AG04450 (cell line): ENCODE data around the gene EDIL3. TPM values are rescaled to one million over a fixed set of nuclear protein-coding genes. Genes with fewer than 3 reads are reported as not detected.

Source experiments
- CTCF ChIA-PET: fragments of 300-600, 350-600 bp; formaldehyde crosslinking; extraction: SDS; loops from one replicate; lab custom pipeline; 2022; ENCODE audit warnings: antibody characterized with exemption, inconsistent platforms; lab: Charles Lee
- POLR2A ChIA-PET: fragments of 350-600 bp; formaldehyde crosslinking; extraction: SDS; loops from one replicate; lab custom pipeline; 2021; ENCODE audit warnings: antibody characterized with exemption, inconsistent platforms; lab: Yijun Ruan, JAX
- DNase-seq: peaks from one replicate; pipeline ENCODE4 v3.0.0-alpha.2; 2011; ENCODE audit warnings: low read depth, low spot score
- H3K27ac ChIP-seq: one replicate; pipeline ENCODE4 v1.5.1; 2012; ENCODE audit warnings: low read depth, low read length, control low read depth
- H3K27me3 ChIP-seq: one replicate; pipeline ENCODE4 v1.6.0; 2012; ENCODE audit warnings: low read length; ENCODE audit not compliant: control insufficient read depth, insufficient read depth
- H3K4me3 ChIP-seq: 2 replicates; pipeline ENCODE4 v1.5.1; 2011; ENCODE audit warnings: mild to moderate bottlenecking, low read depth, low read length, control low read depth
- H3K9me3 ChIP-seq: 2 replicates; pipeline ENCODE4 v1.5.1; 2012; ENCODE audit warnings: low read length; ENCODE audit not compliant: control insufficient read depth, insufficient read depth
- CTCF ChIP-seq: IDR thresholded peaks from 2 replicates; pipeline ENCODE4 v1.5.1; 2011; ENCODE audit warnings: low read depth, low read length, control low read depth, inconsistent platforms
- polyA plus RNA-seq: library from polyadenylated mRNA; depleted of rRNA; stranded (reverse); fragments of >200 nt; gene quantifications from 2 replicates; pipeline ENCODE4 v1.2.3, GENCODE V29; 2011

The EDIL3 gene
- polyA plus RNA-seq, 1 experiment, result 61.9 TPM

GRCh38 chr5:83964271-83964670 lies 420.4 kb downstream of the EDIL3 start:
- Histone ChIP-seq H3K27ac (no peak overlapping the region), H3K4me3 (no peak overlapping the region), H3K9me3 (no peaks in the 10 kb centered on the region), H3K27me3 (no peaks in the 10 kb centered on the region)
- ChIA-PET CTCF (no interaction called here), POLR2A (no interaction called here)
- no peak for TF ChIP-seq CTCF
- no peak for DNase-seq

- Histone ChIP-seq H3K4me3 (no peak overlapping the region), H3K9me3 (no peaks in the 10 kb centered on the region), H3K27me3 (no peaks in the 10 kb centered on the region), H3K27ac (no peak overlapping the region)
- ChIA-PET CTCF (interaction anchor here (1.3 to 2.5 kb wide), 2 partner anchors 30 to 239 kb away, joined by 3 to 19 read pairs; no protein-coding TSS in a partner anchor), POLR2A (no interaction called here)
- no peak for TF ChIP-seq CTCF
- no peak for DNase-seq
Observed at GRCh38 chr5:83957188-83957587, 427.5 kb downstream of the EDIL3 start.

- no peak overlapping the region for H3K4me3 ChIP-seq
- DNase-seq, result no peak
- POLR2A ChIA-PET, result interaction anchor here (1.0 kb wide), 1 partner anchor 11 kb away, joined by 3 read pairs; no protein-coding TSS in a partner anchor
- H3K27me3 ChIP-seq, result no peaks in the 10 kb centered on the region
- CTCF ChIA-PET, result interaction anchor here (2.5 kb wide), 1 partner anchor 29 kb away, joined by 19 read pairs; no protein-coding TSS in a partner anchor
- H3K9me3 ChIP-seq, result no peaks in the 10 kb centered on the region
- H3K27ac ChIP-seq, result no peak overlapping the region
- no peak for TF ChIP-seq CTCF
Observed at GRCh38 chr5:83956386-83956785, 428.3 kb downstream of the EDIL3 start.

- Histone ChIP-seq H3K27me3 (no peaks in the 10 kb centered on the region), H3K27ac (no peak overlapping the region), H3K9me3 (no peaks in the 10 kb centered on the region), H3K4me3 (no peak overlapping the region)
- peak; percentile 4 for DNase-seq
- no peak for TF ChIP-seq CTCF
- POLR2A ChIA-PET, result interaction anchor here (1.0 kb wide), 1 partner anchor 11 kb away, joined by 3 read pairs; no protein-coding TSS in a partner anchor
- CTCF ChIA-PET, result no interaction called here
Observed at GRCh38 chr5:83955916-83956315, 428.8 kb downstream of the EDIL3 start.

- Histone ChIP-seq H3K27ac (no peak overlapping the region), H3K4me3 (no peak overlapping the region), H3K27me3 (no peaks in the 10 kb centered on the region), H3K9me3 (no peaks in the 10 kb centered on the region)
- POLR2A ChIA-PET, result no interaction called here
- no peak for TF ChIP-seq CTCF
- DNase-seq, result no peak
- CTCF ChIA-PET, result interaction anchor here (4.3 kb wide), 1 partner anchor 20 kb away, joined by 20 read pairs; no protein-coding TSS in a partner anchor
Observed at GRCh38 chr5:83947763-83948162, 436.9 kb downstream of the EDIL3 start.
